HG02870 (cell line): ENCODE data around the gene RREB1.

ENCODE experiments used
- ATAC-seq: cut with Tn5 transposase; IDR thresholded peaks from one replicate; pipeline ENCODE4 v1.9.1; 2021; ENCODE audit warnings: mild to moderate bottlenecking, moderate library complexity; ENCODE audit not compliant: unreplicated experiment

The RREB1 gene

DNA sequence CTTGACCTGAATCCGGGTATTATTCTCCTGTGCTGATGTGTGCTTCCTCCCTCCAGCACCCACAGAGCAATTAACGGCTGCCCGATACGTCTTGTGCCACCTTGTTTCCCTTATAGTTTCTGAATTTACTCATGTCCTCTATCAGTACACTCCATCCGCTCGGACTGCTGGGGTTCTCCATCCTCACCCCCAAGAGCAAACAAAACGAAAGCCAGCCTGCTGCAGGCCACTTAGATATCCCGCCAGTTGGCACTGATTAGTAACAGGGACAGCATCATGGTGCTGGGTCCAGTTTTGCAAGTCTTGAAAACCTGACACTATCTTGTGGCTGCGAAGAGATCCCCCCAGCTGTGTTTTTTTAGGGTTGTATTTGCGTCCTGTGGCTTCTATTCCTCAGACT, 133.4 kb downstream of the RREB1 start:
- ATAC-seq, result no peak

DNA sequence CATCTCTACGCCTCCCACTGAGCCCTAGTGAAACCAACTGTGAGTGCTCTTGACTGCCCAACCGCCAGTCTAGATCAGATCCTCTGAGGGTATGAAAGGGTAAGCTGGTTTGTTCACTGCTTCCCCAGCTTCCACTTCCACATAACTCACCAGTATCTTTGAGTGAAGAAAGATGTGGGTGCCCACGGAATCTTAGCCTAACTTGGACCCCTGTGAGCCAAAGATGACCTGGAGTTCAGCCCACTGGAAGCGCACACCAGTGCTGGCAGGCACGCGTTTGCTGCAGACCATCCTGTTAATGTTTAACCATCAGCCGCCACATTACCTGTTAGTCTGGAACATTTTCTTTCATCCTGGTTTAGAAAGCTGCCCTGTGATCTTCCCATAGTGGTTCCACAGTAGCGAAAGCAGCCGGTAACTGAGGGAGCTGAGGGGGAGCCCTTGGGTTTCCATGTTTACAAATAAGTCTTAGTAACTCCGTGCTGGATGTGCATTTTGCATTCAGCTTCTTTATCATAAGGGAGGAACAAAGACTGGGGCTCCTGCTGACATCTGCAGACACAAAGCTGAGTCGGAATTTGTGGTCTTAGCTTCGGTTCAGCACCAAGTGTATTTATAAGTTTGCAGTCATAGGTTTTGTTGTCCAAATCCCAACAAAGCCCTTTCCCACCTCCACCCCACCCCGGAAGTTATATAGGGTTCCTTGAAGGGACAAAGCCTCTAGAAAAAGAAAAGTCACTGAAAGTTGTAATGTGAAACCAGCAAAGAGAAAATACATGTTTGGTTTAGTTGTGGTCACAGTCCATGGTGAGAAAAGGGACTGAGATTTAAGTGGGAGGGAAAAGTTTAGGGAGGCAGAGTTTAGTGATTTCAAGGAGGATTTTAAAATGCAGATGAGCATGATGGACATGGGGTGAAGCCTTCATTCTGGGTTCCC, 134.2 kb downstream of the RREB1 start:
- ATAC-seq, result no peak

DNA sequence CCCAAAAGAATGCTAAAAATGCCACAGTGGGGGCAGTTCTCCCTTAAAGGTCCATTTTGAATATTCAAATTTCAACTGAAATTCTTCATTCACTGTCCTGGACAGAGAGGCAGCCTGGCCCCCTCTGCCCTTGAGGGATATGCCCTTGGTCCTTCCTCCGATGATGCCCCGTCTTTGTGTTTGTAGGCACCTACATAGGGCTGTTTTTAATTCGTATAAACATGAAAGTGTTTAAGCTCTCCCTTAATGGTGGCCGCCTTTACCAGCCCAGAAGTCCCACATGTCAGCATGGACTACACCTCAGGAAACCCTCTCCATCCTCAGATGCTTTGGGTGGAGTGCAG, 135.0 kb downstream of the RREB1 start:
- no peak for ATAC-seq

DNA sequence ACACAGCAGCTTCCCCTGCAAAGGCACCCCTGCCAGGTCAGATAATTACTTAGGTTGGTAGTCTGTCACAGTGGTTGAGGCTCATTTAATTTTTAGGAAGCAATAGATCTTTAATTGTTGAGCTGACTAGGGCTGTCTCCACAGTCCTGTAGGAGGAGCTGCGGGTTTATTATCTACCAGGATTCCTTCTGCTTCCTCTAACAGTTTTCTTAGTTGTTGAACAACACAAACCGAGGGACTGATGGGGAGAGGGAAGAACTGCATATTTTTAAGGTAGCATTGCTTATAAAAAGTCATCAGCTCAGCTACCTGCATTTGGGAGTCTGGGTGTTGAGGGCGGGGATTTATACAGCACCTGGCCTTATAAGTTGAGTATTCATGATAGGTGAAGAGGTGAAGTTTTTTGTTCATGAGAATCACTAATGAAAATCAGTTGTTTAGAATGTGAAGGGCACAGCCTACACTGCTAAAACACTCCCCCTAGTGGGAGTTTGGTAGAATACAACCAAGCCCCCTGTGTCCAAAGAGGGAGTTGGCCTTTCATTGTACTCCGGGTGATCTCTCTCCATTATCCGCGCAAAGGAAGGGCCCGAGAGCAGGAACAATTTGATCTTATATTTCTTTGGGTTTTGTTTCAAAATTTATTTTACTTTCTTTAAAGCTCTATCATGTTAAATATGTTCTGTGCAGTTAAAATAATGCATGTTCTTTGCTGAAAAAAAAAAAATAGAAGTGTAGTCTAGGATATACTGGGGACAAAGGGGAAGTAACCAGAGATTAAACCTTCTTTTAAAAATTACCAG, 135.6 kb downstream of the RREB1 start:
- ATAC-seq, result no peak

DNA sequence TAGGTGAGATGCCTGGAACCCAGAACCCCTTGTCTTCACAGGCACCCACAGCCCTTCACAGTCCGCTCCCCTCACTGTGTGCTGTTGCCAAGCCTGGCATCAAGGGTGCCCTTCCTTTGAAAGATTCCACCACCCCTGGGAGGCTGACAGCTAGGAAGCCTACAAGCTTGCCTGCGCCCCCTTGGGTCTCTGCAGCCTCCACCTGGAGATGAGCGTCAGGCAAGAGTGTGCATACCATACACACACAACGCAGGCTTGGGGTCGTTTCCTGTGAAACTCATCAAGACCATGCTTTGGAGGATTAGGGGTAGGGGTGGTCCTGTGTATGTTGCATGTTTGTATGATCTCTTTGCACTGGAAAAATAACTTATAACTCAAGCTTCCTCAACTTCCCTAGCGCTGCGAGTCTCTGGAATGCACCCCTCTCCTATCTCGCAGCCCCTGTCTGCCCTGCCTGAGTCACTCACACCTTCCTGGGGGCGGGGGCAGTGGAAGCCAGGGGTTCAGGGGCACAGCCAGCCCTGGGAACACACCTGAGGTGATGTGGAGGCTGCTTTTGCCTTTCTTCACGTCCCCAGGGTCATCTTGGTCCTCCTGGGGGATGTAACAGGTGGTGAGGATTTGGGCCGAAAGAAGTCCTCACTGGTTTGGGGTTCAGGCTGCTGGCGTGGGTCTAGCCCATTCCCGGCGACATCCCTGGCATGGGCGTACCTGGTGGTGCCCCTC, 138.1 kb downstream of the RREB1 start:
- ATAC-seq, result no peak

DNA sequence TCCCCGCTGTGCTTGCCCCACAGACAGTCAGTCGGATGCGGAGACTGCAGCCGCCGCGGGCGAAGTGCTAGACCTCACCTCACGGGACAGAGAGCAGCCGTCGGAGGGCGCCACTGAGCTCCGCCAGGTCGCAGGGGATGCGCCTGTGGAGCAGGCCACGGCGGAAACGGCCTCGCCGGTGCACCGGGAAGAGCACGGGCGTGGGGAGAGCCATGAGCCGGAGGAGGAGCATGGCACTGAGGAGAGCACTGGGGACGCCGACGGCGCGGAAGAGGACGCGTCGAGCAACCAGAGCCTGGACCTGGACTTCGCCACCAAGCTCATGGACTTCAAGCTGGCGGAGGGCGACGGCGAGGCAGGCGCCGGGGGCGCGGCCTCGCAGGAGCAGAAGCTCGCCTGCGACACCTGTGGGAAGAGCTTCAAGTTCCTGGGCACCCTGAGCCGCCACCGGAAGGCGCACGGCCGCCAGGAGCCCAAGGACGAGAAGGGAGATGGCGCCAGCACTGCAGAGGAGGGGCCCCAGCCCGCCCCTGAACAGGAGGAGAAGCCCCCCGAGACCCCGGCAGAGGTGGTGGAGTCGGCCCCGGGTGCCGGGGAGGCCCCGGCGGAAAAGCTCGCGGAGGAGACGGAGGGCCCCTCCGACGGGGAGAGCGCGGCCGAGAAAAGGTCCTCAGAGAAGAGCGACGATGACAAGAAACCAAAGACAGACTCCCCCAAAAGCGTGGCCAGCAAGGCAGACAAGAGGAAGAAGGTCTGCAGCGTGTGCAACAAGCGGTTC, 138.8 kb downstream of the RREB1 start:
- ATAC-seq, result no peak

DNA sequence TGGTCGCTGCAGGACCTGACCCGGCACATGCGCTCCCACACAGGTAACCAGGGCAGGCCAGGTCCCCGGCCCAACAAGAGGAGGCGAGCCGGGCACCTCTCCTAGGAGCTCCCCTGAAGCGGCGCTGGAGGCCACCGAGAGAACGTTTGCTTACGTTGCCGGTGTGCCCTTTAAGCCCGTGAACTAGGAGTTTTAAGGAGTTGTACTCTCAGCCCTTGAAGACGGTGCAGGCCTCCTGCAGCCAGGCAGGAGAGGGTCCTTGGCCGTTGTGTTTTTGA, 139.4 kb downstream of the RREB1 start:
- ATAC-seq, result no peak

DNA sequence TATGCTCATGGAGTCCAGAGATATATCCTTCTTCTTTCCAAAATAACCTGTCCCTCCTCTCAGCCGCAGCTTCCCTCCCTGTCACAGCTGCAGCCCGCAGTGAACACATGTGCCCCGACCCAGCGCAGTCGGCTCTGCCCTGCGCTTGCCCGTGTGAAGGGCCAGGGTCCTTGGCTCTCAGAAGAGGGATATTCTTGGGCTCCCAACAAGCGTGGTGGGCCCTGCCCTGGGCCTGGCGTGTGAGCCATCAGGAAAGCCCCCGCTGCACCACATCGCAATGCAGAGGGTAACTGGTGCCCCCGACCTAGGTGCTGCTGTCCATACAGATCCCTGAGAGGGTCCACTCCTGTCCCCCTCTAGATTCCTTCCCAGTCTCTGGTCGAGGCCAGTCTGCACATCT, 140.1 kb downstream of the RREB1 start:
- no peak for ATAC-seq

DNA sequence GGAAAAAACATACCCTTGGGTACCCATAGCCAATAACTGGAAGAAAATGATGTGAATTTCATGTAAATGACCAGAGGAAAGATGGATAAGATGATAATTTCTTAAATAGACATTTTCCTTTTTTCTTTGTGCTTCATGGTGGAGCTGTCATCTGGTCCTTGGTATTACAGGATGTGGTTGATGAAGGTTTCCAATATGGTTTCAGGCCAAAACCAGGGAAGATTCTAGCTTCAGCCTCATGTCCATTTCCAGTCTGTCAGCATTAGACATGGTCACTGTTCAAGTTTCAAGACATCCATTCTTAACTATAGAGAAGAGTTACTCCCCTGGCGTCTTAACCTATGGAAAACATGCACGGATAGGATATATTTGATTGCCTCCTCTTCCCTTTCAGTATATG, 141.6 kb downstream of the RREB1 start:
- no peak for ATAC-seq

DNA sequence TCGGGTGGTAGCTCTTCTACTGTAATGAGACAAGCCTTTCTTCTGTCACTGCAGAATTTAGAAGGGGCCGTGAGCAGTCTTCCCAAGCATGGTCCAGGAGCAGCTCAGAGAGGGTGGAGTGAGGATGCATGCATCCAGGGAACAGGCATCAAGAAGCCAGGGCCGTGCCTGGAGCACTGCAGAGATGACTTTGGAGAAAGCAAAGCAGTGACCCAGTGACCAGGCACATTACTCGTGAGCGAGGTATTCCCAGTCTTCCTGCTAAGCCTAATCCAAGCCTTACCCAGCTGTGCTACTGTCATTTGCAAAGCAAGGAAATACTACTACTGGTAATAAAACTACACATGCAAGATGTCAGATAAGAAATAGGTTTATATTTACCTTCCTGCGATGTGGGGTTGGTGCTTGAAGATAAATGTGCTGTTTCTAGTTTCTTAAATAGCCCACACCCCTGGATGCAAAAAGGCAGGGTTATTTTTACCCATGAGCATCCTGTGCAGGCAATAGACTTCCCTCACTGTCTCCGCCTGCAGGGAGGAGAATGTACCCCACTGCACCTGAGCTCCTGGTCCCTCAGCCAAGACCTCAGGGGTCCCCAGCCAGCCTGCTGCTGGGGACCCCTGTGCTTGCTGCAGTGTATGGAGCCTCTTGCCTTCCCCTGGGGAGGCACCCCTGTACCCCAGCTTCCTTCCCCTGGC, 142.3 kb downstream of the RREB1 start:
- ATAC-seq, result no peak

DNA sequence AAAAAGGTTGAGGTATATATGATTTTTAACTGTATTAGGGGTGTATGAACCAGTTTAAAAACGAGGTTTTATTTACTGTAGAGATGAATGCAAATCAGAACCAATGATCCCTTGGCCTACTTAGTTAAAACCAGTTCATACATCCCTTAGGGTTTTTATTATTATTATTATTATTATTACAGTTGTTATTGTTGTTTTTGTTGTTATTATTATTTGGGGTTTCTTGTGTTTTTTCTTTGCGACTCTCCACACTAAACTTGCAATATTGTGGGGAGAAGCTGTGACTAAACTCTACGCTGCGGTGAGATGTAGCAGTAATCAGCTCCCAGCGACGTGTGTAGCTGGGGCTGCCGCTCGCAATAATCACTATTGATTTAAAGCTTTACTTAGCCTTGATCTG, 143.1 kb downstream of the RREB1 start:
- ATAC-seq, result no peak

DNA sequence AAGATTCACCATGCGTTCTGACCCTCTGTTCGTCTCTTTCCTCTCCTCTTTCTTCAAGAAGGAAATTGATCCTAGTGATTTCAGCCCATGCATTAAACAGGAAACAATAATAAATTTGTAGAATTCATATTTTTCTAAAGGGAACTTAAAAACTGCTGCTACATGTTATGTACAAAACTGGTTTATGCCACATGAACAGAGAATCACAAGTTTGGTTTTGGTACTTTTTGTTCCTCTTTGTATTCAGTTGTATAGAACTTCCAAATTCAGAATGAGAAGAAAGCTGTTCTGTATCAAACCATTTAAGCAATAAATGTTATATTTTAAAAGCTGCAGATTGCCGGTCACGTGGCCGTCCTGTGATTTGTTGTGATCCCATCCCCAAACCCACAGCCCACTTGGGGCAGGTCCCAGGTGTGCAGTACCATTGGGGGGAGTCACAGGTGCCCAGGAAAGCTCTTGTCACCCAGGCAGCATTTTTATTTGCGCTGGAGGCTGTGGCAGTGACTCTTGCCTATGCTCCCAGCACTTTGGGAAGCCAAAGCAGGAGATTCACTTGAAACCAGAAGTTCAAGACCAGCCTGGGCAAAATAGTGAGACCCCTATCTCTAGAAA, 144.0 kb downstream of the RREB1 start:
- no peak for ATAC-seq

DNA sequence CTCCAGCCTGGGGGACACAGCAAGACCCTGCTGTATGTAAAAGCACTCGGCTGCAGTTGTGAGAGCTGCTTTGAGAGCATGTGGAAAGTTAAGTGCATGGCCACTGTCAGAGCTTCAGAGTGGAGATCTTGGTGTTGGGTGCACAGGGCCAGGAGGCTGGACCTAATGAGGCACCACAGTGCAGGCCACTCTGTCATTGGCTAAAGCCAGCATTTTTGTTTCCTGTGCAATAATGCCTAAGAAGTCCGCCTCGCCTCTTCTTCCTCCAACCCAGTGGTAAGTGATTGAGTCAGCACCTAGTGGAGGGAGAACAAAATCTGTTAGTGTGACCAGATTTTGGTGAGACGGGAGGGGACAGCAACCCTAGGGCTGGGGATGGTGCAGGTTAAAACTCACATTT, 144.6 kb downstream of the RREB1 start:
- ATAC-seq, result no peak

DNA sequence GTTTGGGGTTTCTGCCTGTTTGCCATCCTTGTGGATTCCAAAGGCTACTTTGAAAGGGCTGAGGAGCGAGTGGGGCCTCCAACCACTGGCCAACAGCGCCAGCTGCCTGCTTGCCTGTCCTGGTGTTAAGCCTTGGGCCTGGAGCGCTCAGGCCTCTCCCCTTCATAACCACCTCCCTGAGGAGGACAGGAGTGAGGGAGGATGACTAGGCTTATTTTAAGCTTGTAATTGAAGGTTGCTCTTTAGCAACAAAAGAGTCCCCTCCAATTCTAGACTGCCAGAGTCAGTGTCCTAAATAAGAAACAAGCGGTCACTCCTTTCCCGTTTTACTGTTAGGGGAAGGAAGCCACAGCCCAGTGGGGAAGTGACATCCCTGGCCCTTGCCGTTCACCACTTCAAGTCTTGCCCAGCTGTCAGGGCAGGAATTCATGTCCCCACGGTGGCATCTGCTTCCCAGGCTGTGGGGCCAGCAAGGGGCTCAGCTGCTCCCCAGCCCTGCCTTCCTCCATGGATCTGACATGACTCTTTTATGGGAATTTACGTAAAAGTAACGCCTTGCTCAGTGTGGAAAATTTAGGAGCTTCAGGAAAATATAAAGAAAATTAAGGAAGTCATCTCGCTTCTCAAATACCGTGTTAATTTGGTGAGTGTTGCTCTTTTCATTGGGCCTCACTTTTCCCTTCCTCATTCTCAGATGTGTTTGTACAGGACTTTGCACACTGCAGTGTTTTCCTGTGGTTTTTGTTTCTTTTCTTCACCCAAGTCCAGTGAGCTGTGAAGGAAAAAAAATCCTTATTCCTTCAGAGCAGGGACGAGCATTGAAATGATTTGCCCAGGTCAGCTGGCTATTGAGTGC, 147.4 kb downstream of the RREB1 start:
- no peak for ATAC-seq

DNA sequence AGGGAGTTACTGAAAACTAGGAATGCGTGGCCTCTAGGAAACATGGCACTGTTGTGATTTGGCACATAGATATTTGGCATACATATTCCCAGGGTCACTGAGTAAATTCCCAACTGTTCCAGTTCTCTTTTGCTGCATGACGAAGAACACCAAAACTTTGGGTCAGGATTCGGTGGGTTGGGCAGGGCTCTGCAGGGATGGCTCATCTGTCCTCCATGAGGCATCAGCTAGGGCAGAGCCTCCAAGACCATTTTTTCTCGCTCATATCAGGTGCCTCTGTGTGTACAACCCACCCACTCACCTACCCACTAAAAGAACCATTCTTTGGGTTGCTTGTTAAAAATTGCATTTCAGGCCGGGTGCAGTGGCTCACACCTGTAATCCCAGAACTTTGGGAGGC, 148.2 kb downstream of the RREB1 start:
- no peak for ATAC-seq

DNA sequence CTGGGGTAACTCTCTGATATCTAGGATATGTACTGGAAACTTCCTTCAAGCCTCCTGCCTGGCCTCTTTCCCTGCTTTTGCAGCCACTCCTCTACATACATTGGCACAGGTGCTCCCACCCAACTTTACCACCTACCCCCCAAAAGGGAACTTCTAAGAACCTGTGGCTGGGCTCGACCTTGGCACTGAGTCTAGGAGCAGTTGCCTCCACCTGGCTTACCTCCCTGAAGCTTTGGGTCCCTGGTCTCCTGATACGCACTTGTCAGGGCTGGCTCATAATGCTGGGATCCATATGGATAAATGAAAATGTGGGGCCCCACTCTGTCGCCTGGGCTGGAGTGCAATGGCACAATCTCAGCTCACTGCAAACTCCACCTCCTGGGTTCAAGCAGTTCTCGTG, 149.0 kb downstream of the RREB1 start:
- no peak for ATAC-seq

DNA sequence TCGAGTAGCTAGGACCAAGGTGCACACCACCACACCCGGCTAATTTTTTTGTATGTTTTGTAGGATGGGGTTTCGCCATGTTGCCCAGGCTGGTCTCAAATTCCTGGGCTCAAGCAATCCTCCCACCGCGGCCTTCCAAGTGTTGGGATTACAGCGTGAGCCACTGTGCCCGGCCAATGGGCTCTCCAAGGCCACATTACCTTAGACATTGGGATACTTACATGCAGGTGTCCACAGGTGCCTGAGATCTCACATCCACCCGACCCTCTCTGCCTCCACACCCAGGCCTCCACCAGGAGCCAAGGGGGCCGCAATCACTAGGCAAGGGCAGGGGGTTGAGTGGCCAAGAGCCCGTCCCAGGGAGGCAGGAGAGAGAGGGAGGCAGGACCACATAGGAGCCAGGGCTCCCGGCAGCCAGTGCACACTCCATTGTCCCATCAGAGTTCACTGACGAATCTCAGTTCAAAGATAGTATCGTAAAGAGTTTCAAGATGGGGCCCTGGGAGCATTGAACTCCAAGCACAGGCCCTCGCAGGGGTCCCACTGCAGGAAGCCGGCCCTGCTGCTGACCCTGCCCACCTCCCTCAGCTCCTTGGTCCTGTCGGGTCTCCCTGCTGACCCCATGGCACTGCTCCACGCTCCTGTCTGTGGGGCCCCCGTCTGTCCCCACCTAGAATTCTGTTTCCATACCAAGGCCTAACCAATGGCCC, 149.9 kb downstream of the RREB1 start:
- no peak for ATAC-seq

DNA sequence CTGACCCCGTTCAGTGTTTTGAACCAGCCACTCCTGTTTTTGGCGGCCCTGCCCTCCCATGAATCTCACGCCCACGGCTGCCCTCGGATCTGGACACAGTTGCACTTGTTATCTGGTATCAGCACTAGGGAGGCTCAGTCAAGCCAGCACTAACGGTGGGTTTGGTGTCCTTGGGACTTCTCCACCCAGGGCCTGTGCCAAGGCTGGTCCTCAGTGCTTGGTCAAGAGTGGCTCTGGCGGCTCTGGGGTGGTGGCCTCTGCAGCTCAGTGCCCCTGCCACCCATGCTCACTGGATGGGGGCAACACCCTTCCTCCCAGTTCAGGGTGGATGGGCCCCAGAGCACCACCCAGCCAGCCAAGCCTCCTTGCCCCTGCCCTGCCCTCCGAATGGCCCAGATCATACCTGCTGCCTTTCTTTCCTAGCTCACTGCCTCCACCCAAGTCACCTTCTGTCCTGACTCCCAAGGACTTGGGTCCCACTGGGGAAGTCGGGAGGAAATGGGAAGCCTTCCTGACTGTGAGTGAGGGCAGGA, 150.5 kb downstream of the RREB1 start:
- ATAC-seq, result no peak
